Smooth muscle cell (in vitro differentiated cells): Measurements from ENCODE around the gene ARHGDIB. TPM values are rescaled to one million over a fixed set of nuclear protein-coding genes. Genes with fewer than 3 reads are reported as not detected.

Experiments used
- DNase-seq: peaks from one replicate; lab custom pipeline; 2025; ENCODE audit not compliant: unreplicated experiment; lab: John Stamatoyannopoulos, UW
- H2AFZ ChIP-seq: fragments of 200-600 bp; sonication (generic); 2 replicates; pipeline ENCODE4 v1.6.0; 2016; ENCODE audit warnings: antibody characterized with exemption, low read depth, mild to moderate bottlenecking
- H3F3A ChIP-seq: fragments of 200-600 bp; sonication (generic); 2 replicates; pipeline ENCODE4 v1.6.0; 2017; ENCODE audit warnings: antibody characterized with exemption, low read depth
- H3K27ac ChIP-seq: fragments of 200-600 bp; sonication (generic); 2 replicates; pipeline ENCODE4 v1.5.1; 2016; ENCODE audit warnings: low read depth, mild to moderate bottlenecking
- H3K27me3 ChIP-seq: fragments of 200-600 bp; sonication (generic); 2 replicates; pipeline ENCODE4 v1.6.1; 2016; ENCODE audit warnings: low read depth, mild to moderate bottlenecking
- H3K36me3 ChIP-seq: fragments of 200-600 bp; sonication (generic); 2 replicates; pipeline ENCODE4 v1.5.1; 2016; ENCODE audit warnings: low read depth
- H3K4me1 ChIP-seq: fragments of 200-600 bp; sonication (generic); 2 replicates; pipeline ENCODE4 v1.5.1; 2016; ENCODE audit warnings: low read depth
- H3K4me2 ChIP-seq: fragments of 200-600 bp; sonication (generic); 2 replicates; pipeline ENCODE4 v1.6.0; 2016; ENCODE audit warnings: mild to moderate bottlenecking
- H3K4me3 ChIP-seq: fragments of 200-600 bp; sonication (generic); 2 replicates; pipeline ENCODE4 v1.5.1; 2016; ENCODE audit warnings: mild to moderate bottlenecking
- H3K79me2 ChIP-seq: fragments of 200-600 bp; sonication (generic); 2 replicates; pipeline ENCODE4 v1.6.0; 2016; ENCODE audit warnings: low read depth, mild to moderate bottlenecking
- H3K9ac ChIP-seq: fragments of 200-600 bp; sonication (generic); 2 replicates; pipeline ENCODE4 v1.6.0; 2016; ENCODE audit warnings: low read depth
- H3K9me3 ChIP-seq: fragments of 200-600 bp; sonication (generic); replicated peaks from 2 replicates; pipeline ENCODE4 v1.5.1; 2016; ENCODE audit warnings: low read depth
- H4K20me1 ChIP-seq: fragments of 200-600 bp; sonication (generic); 2 replicates; pipeline ENCODE4 v1.6.0; 2016; ENCODE audit warnings: low read depth
- CTCF ChIP-seq: fragments of 200-600 bp; sonication (generic); IDR thresholded peaks from 2 replicates; pipeline ENCODE4 v1.5.1; 2017; ENCODE audit warnings: borderline replicate concordance, mild to moderate bottlenecking, antibody characterized with exemption; ENCODE audit not compliant: insufficient read depth, poor library complexity, severe bottlenecking
- WGBS: methylation state at CpG from one replicate; pipeline ENCODE4 v1.1.7; 2016; ENCODE audit warnings: low lambda C conversion rate; 5-methylcytosine and 5-hydroxymethylcytosine counted together
- polyA plus RNA-seq: library from polyadenylated mRNA; unstranded; fragments of >200 nt; fragmentation: Nextera tagmentation; extraction: Ambion mirVana; gene quantifications from 2 replicates; pipeline ENCODE4 v1.2.1, GENCODE V29; 2016
- total RNA-seq: library from RNA; depleted of rRNA; stranded (reverse); fragments of >200 nt; gene quantifications from 2 replicates; pipeline ENCODE4 v1.2.3, GENCODE V29; 2014

The ARHGDIB gene
- total and polyA plus RNA-seq, 2 experiments from 2014 or later: 35.8 to 36.4 TPM

- Histone ChIP-seq H3K9me3 (no peaks in the 10 kb centered on the region), H3K79me2 (no peaks in the 10 kb centered on the region)
Observed at GRCh38 chr12:14963520-14963919, 2.1 kb upstream of the ARHGDIB start.

GRCh38 chr12:14962797-14963196 lies 1.4 kb upstream of the ARHGDIB start:
- H3K9me3 ChIP-seq: no peaks in the 10 kb centered on the region
- H3K4me1 ChIP-seq: peaks cover 3% of the 10 kb centered on the region
- H3K36me3 ChIP-seq: no peaks in the 10 kb centered on the region
- no peak for DNase-seq
- no peaks in the 10 kb centered on the region for H3K79me2 ChIP-seq
- no peak overlapping the region for H3K4me2 ChIP-seq
- 100% methylated on average over 3 of the region's 3 CpGs for WGBS
- H3K27me3 ChIP-seq: no peaks in the 10 kb centered on the region
- H2AFZ ChIP-seq: no peak overlapping the region
- H4K20me1 ChIP-seq: no peaks in the 10 kb centered on the region
- H3F3A ChIP-seq: no peaks in the 10 kb centered on the region
- no peak overlapping the region for H3K4me3 ChIP-seq
- H3K9ac ChIP-seq: no peak overlapping the region
- TF ChIP-seq CTCF: no peak
- H3K27ac ChIP-seq: no peak overlapping the region

More at GRCh38 chr12:14963520-14963919, 2.1 kb upstream of the ARHGDIB start:
- no peak for DNase-seq
- Histone ChIP-seq H3K4me1 (peaks cover 3% of the 10 kb centered on the region), H3K9ac (no peak overlapping the region), H3K27me3 (no peaks in the 10 kb centered on the region), H4K20me1 (no peaks in the 10 kb centered on the region), H3K36me3 (no peaks in the 10 kb centered on the region), H2AFZ (no peak overlapping the region), H3K4me3 (no peak overlapping the region), H3F3A (no peaks in the 10 kb centered on the region), H3K4me2 (no peak overlapping the region), H3K27ac (no peak overlapping the region)
- 95% methylated on average over 7 of the region's 7 CpGs for WGBS
- TF ChIP-seq CTCF: no peak

- DNase-seq: no peak
- Histone ChIP-seq H3K79me2 (no peaks in the 10 kb centered on the region), H3K36me3 (no peaks in the 10 kb centered on the region), H3F3A (no peaks in the 10 kb centered on the region), H3K27ac (no peak overlapping the region), H4K20me1 (no peaks in the 10 kb centered on the region), H3K9ac (no peak overlapping the region), H3K4me3 (no peak overlapping the region), H2AFZ (no peak overlapping the region), H3K4me2 (no peak overlapping the region), H3K4me1 (peaks cover 3% of the 10 kb centered on the region), H3K9me3 (no peaks in the 10 kb centered on the region), H3K27me3 (no peaks in the 10 kb centered on the region)
- TF ChIP-seq CTCF: no peak
- WGBS: 97% methylated on average over 3 of the region's 3 CpGs
Observed at GRCh38 chr12:14962153-14962539, 745 bp upstream of the ARHGDIB start.
